GM10248 (cell line): Measurements from ENCODE around the gene PRG2.

ENCODE experiments used
- CTCF ChIA-PET: fragments of 300-600 bp; sonication (Branson Sonifier 250); formaldehyde crosslinking; extraction: SDS; loops from one replicate; lab custom pipeline; 2021; ENCODE audit warnings: antibody characterized with exemption; lab: Yijun Ruan, JAX
- POLR2A ChIA-PET: fragments of 350-650 bp; sonication (Branson Sonifier 250); formaldehyde crosslinking; extraction: SDS; loops from one replicate; lab custom pipeline; 2020; ENCODE audit warnings: antibody characterized with exemption; lab: Yijun Ruan, JAX
- DNase-seq: peaks from one replicate; pipeline ENCODE4 v3.0.0; 2012; ENCODE audit errors: extremely low spot score
- CTCF ChIP-seq: IDR thresholded peaks from 2 replicates; pipeline ENCODE4 v1.5.1; 2012; ENCODE audit warnings: mild to moderate bottlenecking, low read depth; ENCODE audit errors: extremely low read depth, missing control alignments, control extremely low read depth

Gene PRG2

GRCh38 chr11:57416436-57416835 is 26.0 kb upstream of the PRG2 start:
- DNase-seq, result no peak
- ChIA-PET CTCF (interaction anchor here (18.0 kb wide), 1 partner anchor 42 kb away, joined by 160 read pairs; the partner anchor contains the start of gene RTN4RL2), POLR2A (interaction anchor here (0.6 kb wide), 1 partner anchor 159 kb away, joined by 3 read pairs; no protein-coding TSS in a partner anchor)
- no peak for TF ChIP-seq CTCF

- no peak for DNase-seq
- ChIA-PET CTCF (no interaction called here), POLR2A (no interaction called here)
- TF ChIP-seq CTCF, result no peak
Measured at GRCh38 chr11:57414612-57415212, 24.3 kb upstream of the PRG2 start.

- CTCF ChIA-PET, result no interaction called here
- no peak for DNase-seq
- POLR2A ChIA-PET, result no interaction called here
- TF ChIP-seq CTCF, result no peak
Measured at GRCh38 chr11:57413681-57414080, 23.2 kb upstream of the PRG2 start.

GRCh38 chr11:57410287-57410686 is 19.8 kb upstream of the PRG2 start:
- TF ChIP-seq CTCF, result no peak
- DNase-seq, result no peak
- ChIA-PET POLR2A (interaction anchor here (1.4 kb wide), 1 partner anchor 14 kb away, joined by 4 read pairs; no protein-coding TSS in a partner anchor), CTCF (interaction anchor here (1.5 to 2.5 kb wide), 3 partner anchors 9 to 12 kb away, joined by 4 to 13 read pairs (median 4); no protein-coding TSS in a partner anchor)

GRCh38 chr11:57409321-57410100 is 19.1 kb upstream of the PRG2 start:
- ChIA-PET CTCF (interaction anchor here (0.9 to 2.5 kb wide), 8 partner anchors 8 to 118 kb away, joined by 3 to 13 read pairs (median 4); no protein-coding TSS in a partner anchor), POLR2A (interaction anchor here (1.0 to 1.4 kb wide), 4 partner anchors 9 to 15 kb away, joined by 3 to 4 read pairs (median 3); no protein-coding TSS in a partner anchor)
- no peak for DNase-seq
- no peak for TF ChIP-seq CTCF

GRCh38 chr11:57408771-57409170 is 18.3 kb upstream of the PRG2 start:
- ChIA-PET POLR2A (interaction anchor here (1.0 to 1.3 kb wide), 4 partner anchors 10 to 16 kb away, joined by 3 to 7 read pairs (median 3); no protein-coding TSS in a partner anchor), CTCF (interaction anchor here (0.9 to 2.5 kb wide), 8 partner anchors 8 to 118 kb away, joined by 3 to 13 read pairs (median 4); no protein-coding TSS in a partner anchor)
- TF ChIP-seq CTCF, result no peak
- no peak for DNase-seq
